DMS53 (cell line): ENCODE data around the gene CFAP410.
A peak's percentile ranks its signal among the peaks of the same experiment; 100 is the strongest.

Source experiments
- DNase-seq: peaks from one replicate; lab custom pipeline; 2025; lab: John Stamatoyannopoulos, UW

The CFAP410 gene

DNA sequence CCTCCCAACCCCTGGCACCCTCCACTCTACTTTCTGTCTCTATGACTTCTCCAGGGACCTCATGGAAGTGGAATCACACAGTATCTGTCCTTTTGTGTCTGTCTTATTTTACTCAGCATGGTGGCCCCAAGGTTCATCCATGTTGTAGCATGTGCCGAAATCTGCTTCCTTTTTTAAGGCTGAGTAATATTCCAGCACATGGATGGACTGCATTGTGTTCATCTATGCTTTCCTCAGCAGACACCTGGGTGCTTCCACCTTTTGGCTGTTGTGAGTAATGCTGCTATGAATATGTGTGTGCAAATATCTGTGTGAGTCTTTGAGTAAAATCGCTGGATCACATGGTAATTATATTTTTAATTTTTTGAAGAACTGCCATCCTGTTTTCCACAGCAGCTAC is 40.9 kb downstream of the CFAP410 start:
- DNase-seq: peak; percentile 35

DNA sequence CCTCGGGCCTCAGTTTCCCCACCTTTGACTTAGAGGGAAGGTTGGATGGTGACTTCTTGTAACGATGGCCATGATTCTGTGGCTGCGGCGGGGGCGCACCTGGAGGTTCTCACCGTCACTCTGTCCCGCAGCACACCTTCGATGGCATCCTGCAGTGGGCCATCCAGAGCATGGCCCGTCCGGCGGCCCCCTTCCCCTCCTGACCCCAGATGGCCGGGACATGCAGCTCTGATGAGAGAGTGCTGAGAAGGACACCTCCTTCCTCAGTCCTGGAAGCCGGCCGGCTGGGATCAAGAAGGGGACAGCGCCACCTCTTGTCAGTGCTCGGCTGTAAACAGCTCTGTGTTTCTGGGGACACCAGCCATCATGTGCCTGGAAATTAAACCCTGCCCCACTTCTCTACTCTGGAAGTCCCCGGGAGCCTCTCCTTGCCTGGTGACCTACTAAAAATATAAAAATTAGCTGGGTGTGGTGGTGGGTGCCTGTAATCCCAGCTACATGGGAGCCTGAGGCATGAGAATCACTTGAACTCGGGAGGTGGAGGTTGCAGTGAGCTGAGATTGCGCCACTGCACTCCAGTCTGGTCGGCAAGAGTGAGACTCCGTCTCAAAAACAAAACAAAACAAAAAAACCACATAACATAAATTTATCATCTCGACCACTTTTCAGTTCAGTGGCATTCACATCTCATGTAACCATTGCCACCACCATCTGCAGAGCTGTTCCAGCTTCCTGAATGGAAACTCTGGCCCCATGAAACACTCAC is 41.5 kb downstream of the CFAP410 start:
- DNase-seq: peak; percentile 88

DNA sequence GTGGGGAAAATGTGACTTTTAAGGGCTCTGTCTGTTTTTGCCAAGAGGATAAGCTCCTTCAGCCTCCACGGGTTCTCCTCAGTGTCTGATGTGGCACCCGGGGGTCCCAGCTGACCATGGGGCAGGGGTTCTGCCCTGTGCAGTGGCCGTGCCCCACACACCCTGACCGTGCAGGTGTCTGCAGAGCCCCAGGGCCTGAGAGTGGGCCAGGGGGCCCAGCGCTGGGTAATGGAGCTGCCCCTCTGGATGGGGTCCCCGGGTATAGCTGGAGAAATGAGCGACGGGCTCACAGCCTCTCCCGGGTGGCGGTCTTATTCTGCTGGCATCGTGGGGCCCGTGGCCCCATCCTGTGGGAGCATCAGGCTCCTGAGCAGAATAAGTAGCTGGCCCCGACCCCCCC is 42.3 kb downstream of the CFAP410 start:
- no peak for DNase-seq

DNA sequence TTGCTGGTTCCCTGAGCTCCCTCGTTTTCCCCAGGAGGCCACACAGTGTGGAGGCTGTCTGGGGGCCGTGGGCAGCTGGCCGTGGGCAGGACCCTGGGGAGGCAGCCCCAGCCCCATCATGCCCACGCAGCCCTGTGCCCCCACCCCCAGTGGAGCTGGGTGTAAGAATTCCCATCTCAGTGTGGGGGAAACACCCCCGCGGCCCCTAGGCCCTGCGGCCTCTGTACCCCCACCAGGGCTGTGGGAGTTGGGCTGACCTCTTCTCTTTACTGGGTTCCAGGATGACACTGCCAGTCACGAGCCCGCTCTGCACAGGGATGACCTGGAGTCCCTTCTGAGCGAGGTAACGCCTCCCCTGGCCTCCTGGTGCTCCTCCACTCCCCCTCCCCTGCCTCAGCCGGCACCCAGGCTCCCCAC is 43.1 kb downstream of the CFAP410 start:
- no peak for DNase-seq

DNA sequence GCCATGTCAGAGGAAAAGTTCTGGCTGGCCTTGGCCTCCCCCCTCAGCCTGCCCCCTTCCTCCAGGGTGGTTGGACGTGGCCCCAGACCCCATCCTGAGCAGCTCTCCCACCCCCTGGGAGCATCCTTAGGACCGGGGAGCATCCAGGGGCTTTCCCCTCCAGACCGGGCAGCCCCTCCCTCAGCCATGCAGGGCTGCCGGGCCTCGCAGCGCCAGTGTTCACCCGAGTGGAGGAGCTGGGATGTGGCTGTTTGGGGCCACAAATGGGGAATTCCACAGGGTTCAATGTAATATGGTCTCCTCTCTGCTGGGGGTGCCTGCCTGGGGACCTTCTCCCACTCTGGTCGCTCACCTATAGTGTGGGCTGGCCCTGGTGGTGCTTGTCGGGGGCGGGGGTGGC is 43.5 kb downstream of the CFAP410 start:
- DNase-seq: no peak

DNA sequence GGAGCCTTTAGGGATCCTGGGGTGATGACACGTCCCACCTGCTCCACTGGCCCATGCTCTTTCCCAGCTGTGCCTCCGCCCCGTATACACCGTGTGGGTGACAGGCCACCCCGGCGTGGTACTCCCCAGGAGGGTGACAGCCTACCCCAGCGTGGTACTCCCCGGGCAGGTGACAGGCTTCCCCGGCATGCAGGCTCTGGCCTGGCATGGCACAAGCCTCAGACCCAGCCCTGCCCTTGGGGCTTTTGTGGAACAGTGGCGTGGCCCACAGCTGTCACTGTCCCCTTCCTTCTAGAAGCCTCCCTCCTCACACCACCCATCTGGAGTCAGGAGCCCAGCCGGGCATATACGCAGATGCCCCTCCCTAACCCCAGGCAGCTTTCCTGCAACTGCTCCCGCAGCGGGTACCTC is 44.0 kb downstream of the CFAP410 start:
- DNase-seq: no peak

DNA sequence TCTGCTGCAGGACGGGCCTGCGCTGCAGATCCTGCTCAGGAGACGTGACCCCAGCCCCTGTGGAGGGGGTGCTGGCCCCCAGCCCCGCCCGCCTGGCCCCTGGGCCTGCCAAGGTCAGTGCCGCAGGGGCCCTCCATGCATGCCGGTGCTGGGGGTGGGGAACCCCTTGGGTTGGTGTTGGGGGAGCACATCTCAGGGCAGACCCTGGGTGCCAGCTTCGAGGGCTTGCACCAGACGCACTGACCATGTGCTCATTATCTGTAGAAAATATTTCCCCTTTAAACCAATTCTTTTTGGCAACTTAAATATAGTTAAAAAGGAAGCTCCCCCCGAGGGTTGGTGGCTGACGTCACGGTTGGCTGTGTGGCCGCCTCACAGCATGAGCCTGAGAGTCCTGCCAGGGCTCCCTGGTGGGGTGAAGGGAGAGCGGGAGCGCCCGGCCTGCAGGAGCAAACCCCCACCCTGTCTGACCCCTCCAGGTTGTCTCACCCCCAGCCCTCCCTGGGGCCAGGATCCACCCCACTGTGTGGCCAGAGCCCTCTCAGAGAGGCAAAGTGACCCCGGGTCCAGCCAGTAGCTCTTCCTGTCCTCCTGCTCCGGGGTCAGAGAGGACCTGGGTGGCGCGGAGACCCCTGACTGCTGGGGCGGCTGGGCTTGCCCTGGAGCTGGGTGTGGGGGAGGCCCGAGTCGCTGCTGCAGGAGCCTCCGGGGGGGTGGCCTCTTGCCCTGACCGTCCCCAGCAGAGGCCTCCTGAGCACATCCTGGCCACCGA is 44.6 kb downstream of the CFAP410 start:
- no peak for DNase-seq

DNA sequence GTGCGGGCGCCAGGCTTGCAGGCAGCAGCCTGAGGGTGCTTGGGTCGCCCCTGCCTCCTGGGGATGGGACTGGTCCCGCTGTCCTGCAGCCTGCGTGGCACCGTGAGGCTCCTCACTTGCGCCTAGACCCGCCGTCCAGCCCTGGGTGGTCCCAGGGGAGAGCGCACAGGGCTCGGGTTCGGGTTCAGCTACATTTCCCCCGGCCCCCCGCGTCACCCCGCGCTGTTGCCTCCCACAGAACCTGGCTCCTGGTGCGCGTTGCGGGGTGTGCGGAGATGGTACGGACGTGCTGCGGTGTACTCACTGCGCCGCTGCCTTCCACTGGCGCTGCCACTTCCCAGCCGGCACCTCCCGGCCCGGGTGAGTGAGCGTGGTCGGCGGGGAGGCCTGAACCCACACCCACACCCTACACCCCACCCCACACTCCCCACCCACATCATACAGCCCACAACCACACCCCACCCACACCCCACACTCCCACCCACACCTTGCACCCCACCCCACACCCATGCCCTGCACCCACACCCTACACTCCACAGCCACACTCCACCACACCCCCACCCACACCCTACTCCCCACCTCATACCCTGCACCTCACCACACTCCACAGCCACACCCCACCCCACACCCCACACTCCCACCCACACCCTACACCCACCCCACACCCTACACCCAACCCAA is 45.5 kb downstream of the CFAP410 start:
- DNase-seq: peak; percentile 16

DNA sequence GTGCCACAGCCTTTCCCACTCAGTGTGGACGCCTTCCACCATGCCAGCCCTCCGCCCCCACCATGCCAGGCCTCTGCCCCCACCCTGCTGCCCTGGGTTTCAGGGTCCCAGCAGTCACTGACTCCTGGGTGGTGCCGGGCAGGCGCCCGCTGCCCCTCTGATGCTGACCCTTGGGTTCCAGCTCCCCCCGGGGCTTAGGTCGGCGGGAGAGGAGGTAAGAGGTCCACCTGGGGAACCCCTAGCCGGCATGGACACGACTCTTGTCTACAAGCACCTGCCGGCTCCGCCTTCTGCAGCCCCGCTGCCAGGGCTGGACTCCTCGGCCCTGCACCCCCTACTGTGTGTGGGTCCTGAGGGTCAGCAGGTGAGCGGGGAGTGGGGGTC is 46.4 kb downstream of the CFAP410 start:
- DNase-seq: no peak

DNA sequence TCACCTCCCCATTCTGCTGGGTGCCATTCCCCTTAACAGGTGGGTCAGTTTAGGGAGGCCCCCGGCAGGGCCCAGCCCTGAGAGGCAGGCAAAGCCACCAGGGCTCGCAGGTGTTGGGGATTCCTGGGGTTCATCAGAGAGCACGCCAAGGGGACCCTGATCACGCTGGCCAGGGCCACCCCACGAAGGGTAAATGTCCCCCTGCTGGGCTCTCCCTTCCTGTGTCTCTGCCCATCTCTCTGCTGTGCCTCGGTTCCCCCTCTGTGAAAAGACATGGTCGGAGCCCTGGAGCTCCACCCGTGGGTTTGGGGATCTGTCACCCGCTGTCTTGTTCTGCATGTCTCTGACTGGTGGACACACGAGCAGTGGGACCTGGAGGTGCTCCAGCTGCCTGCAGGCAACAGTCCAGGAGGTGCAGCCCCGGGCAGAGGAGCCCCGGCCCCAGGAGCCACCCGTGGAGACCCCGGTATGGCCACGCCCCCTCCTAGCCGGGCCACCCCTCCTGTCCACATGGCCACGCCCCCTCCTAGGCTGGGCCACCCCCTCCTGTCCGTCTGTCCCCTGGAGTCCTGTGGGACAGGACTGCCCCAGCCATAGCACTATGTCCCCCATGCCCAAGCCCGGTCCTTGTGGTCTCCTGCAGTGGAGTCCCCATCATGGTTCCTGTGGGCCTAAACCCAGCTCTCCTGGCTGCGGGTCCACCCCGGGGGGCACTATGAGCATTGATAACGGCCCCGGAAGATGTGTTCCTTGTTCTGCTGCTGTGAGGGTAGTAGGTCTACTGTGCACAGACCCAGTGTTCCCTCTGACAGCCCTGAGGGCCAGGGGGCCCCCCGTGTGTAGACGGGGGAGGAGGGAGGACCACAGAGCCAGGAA is 47.0 kb downstream of the CFAP410 start:
- DNase-seq: peak; percentile 18

DNA sequence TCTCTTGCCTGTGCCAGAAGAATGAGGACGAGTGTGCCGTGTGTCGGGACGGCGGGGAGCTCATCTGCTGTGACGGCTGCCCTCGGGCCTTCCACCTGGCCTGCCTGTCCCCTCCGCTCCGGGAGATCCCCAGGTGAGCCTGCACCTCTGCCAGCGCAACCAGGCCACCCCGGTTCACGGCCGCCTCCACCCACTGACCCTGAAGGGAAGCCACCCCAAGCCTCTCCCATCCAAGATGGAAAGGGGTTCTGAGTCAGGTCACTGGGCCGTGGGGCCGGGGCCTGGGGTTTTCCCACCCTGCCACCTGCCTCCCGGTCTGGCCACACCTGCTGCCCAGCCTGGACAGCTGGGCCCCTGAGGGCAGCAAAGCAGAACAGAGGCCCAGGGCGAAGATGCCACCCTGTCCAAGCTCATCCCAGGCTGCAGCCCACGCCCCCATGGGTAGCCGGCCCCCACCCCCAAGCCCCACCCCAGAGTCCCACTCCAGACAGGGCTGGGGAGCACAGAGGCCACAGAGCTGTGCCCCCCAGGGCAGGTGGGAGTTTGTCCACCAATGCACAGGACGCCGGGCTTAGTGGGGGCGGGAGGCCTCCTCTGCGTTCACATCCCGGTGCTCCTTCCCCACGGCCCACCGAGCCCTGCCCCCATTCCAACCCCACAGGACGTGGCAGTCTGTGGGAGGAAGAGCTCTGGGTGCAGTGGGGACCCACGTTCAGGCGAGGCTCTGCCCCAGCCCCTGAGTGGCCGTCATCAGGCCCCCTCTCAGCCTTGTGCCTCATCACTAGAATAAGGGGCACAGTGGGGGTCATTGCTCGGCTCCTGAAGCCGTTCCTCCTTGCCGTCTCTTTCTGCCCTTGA is 47.9 kb downstream of the CFAP410 start:
- peak; percentile 43 for DNase-seq

DNA sequence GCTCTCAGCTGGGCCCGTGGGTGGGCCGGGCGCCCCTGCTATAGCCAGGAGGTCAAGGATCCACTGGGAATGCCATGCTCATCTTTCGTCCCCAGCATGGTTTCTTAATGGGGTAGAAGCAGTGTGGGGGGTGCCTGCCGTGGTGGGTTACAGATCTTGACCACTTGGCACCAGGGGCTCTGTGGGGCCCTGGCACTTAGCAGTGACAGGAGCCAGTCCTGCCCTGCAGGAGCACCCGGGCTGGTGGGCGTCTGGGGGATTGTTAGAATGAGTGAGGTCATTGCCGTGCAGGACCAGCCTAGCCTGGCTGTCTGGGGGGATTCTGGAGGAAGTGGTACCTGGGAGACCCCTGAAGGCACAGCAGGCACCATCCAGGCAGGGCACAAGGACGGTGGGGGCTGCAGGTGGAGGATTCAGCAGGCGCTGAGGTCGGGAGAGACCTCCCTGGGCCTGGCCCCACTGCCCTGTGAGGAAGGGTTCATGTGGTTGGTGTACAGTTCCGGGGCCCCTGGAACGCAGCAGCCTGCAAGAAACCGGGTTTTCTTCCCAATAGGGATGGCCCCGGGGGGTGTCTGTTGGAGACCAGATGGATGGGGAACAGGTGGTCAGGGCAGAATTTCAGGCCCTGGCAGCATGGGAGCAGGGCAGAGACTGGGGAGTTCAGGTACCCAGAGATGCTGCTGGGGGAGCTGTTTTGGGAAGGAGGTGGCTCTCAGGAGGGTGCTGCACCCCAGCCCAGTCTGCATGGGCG is 48.7 kb downstream of the CFAP410 start:
- DNase-seq: no peak

DNA sequence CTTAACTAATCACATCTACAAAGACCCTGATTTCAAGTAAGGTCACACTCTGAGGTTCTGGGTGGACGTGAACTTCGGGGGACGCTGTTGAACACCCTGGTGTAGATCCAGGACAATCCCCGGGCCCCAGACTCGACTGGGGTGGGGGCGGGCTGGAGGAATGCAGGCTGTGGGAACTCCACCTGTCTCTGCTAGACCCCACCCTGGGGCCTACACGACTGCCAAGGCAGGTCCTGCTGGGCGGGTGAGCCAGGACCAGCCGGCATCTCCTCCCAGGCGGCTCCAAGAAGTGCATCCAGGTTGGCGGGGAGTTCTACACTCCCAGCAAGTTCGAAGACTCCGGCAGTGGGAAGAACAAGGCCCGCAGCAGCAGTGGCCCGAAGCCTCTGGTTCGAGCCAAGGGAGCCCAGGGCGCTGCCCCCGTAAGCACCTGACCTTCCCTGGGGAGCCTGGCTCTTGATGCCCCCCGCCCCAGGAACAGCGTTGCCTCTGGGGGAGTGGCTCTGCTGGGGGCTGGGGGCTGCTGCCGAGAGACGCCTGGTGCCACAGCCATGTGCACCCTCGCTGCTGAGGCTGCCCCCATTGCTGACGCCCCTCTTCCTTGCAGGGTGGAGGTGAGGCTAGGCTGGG is 49.7 kb downstream of the CFAP410 start:
- DNase-seq: no peak

DNA sequence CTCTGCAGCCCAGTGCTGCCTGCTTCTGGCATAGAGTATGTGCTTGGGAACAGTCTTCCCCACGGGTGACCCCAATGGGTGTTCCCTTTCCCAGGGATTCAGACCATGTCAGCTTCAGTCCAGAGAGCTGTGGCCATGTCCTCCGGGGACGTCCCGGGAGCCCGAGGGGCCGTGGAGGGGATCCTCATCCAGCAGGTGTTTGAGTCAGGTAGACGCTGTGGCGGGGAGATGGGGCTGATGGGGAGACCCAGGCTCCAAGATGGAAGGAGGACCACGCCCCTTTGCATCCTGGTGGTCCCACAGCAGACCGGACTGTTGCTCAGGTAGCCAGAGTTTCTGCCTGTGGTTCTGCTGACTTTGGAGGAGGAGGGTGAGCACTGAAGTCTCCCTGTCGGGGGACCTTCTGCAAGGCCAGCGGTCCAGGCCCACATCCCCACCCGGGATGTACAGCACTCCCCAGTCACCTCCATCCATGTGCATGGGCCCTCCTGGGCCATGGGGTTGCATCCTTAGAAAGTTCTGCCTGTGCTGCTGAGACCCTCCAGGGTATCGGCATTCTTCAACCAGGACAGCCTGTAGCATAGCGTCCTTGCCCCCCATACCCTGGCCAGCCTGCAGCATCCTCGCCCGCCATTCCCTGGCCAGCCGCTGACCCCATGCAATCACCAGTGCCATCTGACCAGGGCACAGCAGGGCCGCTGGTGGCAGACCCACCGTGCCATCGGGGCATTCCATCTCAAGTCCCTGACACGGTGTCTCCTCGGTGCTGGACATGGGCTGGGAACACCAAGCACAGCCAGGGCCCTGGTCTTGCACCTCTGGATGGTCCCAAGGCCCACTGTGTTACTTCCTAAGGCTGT is 50.7 kb downstream of the CFAP410 start:
- no peak for DNase-seq

DNA sequence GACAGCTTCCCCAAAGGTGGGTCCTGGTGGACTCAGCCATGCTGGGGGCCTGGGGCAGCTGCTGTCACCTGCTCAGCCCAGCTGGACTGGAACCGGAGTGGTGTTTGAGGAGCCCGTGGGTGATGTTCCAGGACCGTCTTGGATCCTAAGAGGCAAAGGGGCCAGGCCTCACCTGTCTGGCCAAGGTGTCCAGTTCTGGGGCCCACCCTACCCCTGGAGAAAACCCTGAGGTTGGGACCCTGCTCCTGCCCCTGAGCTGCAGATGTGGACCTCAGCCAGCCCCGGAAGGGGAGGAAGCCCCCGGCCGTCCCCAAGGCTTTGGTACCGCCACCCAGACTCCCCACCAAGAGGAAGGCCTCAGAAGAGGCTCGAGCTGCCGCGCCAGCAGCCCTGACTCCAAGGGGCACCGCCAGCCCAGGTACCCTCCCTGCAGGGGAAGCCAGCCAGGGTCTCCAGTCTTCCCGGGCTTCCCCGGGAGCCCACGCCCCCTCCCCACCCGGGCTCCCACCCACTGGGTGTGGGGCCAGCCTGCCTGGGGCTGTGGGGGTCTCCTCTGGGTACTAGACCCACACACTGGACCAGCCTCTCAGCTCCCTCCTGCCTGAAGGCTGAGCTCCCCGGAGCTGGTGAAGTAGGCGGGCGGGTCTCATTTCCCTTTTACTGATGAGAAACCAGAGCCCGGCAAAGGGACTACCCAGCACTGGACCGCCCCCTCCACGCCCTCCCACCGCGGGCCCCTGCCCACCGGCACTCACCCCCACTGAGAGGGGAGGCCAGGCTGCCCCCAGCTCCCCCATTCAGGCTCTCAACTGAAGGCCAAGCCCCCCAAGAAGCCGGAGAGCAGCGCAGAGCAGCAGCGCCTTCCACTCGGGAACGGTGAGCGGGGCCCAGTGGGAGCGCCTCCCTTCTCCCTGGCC is 52.2 kb downstream of the CFAP410 start:
- no peak for DNase-seq

DNA sequence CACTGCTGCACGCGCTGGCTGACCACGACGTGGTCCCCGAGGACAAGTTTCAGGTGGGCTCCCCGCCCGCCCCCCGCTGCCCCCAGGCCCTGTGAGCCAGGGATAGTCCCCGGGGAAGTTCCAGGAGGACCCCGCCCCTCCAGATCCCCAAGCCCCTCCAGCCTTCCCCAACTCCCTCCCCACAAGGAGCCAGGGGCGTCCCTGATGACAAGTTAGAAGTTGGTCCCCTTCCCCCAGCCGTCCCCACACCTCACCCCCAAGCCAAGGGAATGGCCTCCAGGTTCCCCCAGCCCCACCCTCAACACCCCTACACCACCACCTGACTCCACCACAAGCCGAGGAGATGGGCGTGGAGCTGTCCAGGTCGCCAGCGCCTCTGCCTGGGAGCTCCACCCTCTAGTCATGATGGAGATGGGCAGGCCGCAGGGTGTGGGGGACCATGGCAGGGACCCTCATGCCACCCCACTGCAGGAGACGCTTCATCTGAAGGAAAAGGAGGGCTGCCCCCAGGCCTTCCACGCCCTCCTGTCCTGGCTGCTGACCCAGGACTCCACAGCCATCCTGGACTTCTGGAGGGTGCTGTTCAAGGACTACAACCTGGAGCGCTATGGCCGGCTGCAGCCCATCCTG is 53.0 kb downstream of the CFAP410 start:
- no peak for DNase-seq
